ENCODE measurements around the gene KCNIP4.
"Not testable (repeated sequence)": the region's sequence is repeated elsewhere in the genome, so short reads cannot be mapped to it uniquely, and the experiment has no call there.

The KCNIP4 gene

DNA sequence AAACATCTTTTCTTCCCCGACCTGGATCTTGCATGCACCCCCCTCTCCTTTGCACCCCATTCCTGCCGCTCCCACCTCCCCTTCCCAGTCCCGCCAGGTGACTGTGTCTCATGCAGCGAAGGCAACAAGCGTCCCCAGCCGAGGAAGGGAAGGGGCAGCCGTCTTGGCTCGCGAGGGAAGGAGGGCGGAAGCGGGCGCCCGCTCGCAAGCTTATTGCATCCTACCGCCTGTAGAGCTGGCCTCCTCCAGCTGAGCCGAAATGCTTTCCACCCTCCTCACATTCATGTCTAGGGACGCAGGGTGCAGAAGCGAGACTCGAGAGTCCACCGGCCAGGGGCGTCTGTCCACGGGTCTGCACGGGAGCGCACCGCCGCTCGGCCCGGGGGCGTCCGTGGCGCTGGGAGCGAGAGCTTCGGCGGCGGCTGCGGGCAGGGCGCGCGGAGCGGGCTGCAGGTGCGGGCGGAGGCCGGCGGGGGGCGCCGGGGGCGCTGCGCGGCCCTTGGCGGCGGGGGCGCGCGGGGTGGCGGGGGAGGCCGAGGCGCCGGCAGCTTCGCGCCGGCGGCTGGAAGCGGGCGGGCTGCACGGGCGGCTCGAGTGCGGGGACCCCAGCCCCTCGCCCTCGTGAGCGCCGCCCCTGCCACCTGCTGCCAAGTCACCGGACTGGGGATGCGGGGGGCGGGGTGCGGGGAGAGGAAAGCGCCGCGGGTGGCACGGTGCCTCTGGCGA lies at the start of gene KCNIP4:
TSS of gene KCNIP4 (minus strand) at position 426 of the 726 bp plus-strand sequence.
- DNase-seq (ENCODE audit: low spot score): peak; percentile 70

DNA sequence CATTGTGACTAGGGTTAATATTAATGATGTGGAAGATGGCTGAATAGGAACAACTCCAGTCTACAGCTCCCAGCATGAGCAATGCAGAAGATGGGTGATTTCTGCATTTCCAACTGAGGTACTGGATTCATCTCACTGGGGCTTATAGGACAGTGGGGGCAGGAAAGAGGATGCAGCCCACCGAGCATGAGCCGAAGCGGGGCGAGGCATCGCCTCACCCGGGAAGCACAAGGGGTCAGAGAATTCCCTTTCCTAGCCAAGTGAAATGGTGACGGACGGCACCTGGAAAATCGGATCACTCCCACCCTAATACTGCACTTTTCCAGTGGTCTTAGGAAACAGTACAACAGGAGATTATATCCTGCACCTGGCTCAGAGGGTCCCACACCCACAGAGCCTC lies 48.0 kb upstream of the KCNIP4 start:
- not testable (repeated sequence) for DNase-seq (ENCODE audit: low spot score)

DNA sequence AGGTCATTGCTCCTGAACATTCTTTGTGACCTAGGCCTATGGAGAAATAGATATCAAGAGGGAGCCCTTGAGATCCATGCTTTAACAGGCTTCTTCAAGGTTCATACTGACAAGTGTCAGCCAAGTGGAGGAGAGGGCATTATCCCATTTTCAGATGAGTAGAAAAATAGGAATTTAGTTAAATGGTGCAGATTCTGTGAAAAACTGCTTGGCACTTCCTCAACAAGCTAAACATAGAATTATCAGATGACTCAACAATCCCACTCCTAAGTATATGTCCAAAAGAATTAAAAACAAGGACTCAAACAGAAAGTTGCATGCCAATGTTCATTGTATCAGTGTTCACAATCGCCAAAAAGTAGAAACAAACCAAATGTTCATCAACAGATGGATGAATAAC lies 43.8 kb upstream of the KCNIP4 start:
- no peak for DNase-seq (ENCODE audit: low spot score)

DNA sequence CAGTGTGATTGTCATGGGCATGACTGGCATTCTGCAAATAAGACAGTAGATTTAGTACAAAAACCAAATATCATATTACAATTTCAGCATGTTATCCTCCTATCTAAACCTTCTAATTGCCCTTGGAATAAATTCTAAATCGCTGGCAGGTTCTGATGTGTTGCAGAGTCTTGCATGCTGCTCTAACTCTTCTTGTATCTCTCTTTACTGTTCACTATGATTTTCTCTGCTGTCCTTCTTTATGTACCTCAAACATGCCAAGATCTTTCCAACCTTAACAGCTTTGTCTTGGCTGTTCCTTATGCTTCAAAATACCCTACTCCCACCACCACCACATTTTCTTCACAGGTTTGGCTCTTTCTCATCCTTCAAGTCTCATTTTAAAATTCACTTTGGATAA lies 43.0 kb upstream of the KCNIP4 start:
- no peak for DNase-seq (ENCODE audit: low spot score)

DNA sequence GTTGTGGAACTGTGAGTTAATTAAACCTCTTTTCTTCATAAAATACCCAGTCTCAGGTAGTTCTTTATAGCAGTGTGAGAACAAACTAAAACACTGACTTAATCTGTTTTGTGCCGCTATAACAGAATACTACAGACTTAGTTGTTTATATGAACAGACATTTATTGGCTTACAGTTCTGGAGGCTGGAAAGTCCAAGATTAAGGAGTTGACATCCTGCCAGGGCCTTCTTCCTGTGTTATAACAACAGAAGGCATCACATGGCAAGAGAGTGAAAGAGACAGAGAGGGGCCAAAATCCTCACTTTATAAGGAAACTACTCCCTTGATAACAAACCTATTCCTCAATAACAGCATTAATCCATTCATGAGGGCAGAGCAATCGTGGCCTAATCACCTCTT lies 42.5 kb upstream of the KCNIP4 start:
- no peak for DNase-seq (ENCODE audit: low spot score)

DNA sequence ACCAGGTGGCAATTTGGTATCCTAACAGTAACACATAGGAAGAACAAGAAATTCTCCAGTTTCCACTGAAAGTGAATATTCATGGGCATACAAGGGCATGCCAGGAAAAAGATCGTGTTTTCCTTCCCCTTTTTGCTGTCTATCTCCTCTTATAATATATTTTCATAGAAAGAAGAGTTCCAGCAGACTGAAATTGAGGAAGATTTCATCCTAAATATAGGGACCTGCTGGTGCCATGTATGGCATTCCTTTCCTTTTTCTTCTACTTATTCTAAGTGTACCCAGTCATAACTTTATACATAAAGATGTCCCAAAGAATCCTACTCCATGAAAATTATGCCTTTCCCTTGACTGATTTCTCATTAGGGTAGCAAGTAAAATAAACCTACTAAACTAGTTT lies 40.8 kb upstream of the KCNIP4 start:
- DNase-seq (ENCODE audit: low spot score): no peak

DNA sequence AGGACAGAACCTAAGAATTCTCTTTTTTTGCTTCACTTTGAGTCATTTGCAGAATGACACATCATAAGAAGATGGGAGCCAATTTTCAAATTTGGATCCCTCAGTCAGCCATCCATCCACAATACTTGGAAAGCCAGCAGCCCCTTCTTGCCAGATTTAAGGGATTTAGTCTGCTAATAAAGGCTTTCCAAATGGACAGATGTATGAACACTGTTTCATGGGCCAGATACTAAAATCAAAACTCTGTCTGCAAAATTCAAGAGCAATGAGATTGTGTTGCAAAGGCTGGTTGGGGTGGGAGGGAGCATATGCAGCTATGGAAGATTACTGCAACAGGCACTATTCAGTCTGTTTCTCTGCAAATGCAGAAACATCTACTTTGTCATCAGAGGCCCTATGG lies 37.7 kb upstream of the KCNIP4 start:
- DNase-seq (ENCODE audit: low spot score): no peak

DNA sequence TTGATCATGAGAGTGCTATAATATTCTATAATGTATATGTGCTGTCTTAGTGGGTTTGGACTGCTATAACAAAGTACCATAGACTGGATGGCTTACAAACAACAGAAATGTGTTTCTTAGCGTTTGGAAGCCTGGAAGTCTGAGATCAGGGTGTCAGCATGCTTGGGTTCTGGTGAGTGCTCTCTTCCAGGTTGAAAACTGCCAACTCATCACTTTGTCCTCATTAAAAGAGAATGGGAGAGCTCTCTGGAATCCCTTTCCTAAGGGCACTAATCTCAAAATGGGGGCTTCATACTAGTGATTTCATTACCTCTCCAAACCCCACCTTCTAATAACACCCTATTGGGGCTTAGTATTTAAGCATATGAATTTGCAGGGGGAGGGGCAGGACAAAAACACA lies 33.5 kb upstream of the KCNIP4 start:
- no peak for DNase-seq (ENCODE audit: low spot score)

DNA sequence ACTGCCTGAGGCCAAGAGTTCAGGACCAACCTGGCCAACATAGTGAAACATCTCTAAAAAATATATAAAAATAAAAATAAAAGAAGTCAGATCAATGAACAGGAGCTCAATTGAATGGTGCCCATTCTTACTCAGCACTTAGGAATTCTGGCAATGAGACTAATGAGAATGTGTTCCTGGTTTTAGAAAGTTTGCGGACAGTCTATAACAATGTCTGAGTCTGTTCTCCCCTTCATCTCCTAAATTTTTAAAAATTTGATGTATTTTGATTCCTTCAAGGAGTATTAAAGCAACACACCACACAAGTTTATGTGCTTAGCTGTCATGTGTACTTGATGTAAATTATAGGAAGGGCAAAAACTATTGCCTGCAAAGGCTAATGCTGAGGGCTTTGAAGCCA lies 30.6 kb upstream of the KCNIP4 start:
- no peak for DNase-seq (ENCODE audit: low spot score)

DNA sequence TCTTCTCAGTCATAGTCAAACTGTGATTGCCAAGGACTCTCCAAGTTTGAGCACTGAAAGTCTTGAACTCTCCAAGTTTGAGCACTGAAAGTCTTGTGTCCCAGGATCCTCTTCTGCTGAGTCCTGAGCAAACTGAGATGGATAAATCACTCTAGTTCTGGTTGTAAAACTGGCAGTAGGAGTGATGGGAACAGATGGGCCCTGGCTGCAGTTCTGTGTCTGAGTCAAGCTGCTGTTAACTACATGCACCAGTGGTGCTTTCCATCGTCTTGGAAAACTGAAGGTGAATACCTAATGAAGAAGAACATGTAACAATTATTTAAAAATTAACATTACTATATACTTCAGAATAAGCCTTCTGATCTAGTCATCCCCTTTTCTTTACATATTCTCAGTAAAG lies 27.6 kb upstream of the KCNIP4 start:
- DNase-seq (ENCODE audit: low spot score): no peak

DNA sequence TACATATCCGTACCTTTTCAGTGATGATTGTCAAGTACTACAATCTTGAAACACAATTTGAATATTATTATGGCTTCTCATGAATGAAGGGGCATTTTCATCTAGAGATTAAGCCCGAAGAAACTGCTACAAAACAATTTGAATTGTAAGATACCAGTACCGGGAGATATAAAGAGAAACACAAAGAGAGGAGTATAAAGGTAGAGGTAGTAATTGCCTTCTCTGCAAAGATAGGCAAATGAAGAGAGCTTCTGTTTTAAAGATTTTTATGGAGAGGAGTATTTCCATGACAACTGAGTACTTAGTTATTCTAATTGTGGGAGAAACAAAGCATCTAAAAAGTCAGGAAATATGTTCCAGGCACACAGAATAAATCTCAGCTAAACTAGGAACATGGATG lies 25.3 kb upstream of the KCNIP4 start:
- no peak for DNase-seq (ENCODE audit: low spot score)

DNA sequence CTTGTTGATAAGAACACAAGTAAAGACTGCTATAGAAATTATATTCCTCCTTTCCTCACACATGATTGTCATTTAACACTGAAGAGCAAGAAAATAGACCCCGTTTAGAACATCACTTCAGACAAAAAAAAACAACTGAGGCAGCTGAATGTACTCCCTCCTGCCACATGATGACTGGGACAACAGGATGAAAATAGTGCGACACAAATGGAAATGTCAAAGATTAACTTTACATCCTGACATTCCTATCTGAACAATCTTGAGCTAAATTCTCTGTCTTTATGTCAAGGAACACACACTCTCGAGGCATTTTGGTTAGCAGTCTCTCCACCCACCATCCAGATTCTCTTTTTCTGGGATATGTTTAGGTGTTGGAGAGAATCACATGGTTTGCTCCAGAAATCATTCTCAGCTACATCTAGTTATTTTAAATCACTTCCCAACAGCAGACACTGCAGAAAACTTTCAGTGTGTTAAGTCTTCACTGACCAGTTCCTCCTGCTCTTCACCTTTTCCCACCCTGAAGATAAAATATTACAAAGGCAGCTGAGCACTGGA lies 16.3 kb upstream of the KCNIP4 start:
- DNase-seq (ENCODE audit: low spot score): no peak

DNA sequence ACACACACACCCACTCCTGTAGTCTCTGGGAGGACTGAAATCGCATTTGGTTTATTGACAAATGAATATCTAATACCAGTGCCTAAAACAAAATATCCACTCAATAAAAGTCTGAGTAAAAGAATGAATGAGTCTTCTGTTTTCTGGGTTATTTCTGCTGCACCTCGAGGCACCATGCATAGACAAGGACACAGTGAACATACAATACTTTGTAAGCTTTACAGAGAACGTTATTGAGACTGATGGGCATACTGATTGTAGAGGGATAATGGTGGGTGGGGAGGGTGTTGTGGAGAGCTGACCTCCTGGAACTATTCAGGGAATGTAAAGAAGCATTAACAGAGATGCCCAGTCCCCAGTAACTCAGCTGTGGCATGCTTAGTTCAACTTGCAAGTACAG lies 14.1 kb upstream of the KCNIP4 start:
- no peak for DNase-seq (ENCODE audit: low spot score)

DNA sequence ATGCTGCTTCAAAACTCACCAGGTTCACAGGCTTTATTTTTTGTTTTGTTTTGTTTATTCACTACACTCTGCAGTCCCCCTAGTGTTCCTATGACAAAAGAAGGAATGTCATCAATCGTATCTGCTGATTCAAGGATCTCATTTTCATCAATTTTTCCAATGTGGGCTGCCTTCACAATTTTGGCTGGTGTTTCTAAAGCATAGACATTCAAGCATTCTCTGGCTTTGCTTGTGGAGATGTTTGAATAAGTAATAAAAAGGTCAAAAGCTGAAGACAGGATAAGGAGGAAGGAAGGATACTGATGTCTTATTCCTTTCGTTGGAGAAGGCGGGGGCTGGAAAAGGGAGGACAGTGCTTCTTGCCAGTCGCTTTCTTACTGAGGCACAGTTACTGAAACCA lies 12.2 kb upstream of the KCNIP4 start:
- DNase-seq (ENCODE audit: low spot score): no peak

DNA sequence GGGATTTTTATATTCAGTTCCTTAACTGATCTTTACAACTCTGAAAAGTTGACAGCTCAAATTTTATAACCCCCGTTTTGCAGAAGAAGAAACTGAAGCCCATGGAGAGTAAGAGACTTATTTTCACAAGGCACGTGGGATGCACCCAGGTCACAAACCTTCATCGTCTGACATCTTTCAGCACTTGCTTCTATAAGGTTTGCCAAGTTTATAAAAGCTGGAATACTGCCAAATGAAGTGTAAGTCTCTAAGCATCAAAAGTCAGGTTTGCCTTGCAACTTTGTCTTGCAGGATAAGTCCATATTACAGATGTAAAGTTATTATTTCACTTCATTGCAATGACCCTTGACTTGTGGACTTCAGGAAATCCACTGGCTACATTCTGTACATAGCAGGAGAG lies 6.3 kb upstream of the KCNIP4 start:
- DNase-seq (ENCODE audit: low spot score): no peak

DNA sequence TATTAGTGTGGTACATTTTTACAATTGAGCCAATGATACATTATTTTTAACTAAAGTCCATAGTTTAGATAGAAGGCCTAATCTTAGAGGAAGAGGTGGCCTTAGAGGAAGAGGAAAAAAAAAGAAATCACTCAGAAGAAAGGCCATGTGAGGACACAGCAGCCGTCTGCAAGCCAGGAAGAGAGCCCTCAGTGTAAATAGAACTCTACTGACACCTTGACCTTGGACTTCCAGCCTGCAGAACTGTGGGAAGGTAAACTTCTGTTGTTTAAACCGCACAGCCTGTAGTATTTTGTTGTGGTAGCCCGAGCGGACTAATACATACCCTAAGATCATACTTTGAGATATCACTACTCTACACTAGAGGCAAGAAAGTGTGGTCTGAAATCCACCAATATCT lies 5.1 kb upstream of the KCNIP4 start:
- DNase-seq (ENCODE audit: low spot score): no peak

DNA sequence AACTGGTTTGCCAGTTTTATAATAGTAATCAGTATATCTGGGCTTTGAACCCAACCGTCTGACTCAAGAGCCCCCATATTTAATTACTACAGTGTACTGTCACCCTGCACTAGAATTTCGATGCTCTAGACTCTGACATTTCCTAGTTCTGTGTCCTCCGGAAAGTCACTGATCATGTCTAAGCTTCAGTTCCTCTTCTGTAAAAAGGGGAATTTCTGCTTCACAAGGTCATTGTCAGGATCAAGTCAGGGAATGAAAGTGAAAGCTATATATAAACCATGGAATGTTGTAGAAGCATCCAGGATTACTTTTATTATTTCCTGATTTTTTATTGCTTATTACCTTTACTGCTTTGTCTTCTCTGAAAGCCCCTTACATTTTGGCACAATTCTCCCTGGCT lies 4.0 kb upstream of the KCNIP4 start:
- DNase-seq (ENCODE audit: low spot score): no peak

DNA sequence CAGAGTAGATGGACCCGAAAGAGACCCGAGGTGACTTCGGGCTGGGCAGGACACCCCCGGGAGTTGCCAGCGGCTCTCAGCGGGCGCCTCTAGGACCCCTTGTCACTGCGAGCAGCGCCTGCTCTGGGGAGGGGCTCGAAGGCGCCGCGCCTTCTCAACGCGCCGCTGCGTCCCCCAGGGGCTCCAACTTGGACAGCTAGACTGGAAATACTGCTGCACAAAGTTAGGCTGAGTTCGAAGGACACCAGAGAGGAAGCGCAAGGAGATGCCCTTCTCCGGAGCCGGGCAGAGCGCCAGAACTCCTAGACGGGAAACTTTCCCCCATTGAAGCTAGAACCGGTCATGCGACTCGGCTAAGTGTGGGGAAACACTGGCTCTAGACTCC lies 493 bp upstream of the KCNIP4 start:
- DNase-seq (ENCODE audit: low spot score): no peak

DNA sequence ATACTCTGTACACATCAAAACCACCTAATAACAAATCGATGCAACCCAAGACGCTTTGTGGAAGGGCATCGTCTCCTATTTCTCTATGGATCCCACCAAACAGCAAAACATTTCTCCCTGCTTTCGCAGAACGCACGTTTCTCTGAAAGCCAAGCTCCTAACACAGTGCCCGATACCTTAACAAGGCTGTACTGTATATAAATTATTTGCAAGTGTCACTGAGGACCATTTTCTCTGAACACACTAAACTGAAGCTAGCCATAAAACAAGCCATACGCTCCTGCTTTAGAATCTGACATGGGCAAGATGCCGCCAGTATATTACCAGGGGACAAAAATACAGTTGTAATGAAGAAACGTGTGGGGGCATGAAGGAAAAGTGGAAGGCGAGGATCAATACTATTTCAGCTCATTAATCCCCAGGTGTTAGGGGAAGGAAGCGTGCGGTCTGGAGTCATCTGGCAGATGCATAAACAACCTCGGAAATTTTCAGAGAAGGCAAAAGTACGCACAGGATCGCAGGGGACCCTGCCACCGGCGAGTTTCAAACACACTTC lies 703 bp downstream of the KCNIP4 start:
- no peak for DNase-seq (ENCODE audit: low spot score)

DNA sequence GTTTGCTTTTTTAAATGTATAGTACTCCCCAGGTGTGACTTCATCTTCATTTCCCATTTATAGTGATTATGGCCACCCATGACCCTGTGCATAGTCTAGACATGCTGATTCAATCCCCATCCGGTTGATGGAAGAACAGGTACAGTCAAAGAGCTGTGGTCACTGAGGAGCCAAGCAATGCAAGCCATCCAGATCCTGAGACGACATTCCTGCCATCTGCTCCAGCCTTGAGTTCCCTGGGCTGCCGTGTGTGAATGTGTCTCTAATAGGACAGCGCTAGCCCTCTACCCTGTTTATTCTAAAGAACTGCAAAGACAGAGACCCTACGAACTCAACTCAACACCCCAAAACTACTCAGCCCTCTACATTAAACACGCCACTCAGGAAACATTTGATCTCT lies 1.7 kb downstream of the KCNIP4 start:
- DNase-seq (ENCODE audit: low spot score): no peak

DNA sequence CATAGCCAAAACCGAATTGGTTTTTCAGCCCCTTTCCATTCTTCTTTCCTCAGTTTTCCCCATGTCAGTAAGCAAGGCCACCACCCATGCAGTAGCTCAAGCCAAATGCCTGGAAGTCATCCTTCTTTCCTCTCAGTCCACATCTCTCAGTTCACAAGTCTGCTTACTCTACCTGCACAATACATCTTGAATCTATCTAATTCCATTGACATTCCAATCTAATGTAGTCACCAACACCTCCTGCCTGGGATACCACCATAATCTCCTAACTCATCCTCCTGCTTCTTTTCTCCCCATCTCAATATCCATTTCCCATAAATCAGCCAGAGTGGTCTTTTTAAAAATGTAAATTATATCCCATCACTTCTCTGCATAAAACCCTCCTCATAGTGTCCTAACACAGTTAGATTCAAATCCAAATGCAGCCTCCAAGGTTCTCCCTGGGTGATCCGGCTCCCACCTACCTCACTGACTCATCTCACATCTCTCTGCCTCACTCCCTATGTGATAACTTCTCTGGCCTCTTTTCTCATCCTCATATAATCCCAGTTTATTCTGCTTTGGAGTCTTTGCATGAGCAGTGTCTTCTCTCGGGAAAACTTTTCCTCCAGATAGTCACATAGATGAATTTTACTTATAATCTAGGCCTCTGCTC lies 26.9 kb downstream of the KCNIP4 start:
- no peak for DNase-seq (ENCODE audit: low spot score)

DNA sequence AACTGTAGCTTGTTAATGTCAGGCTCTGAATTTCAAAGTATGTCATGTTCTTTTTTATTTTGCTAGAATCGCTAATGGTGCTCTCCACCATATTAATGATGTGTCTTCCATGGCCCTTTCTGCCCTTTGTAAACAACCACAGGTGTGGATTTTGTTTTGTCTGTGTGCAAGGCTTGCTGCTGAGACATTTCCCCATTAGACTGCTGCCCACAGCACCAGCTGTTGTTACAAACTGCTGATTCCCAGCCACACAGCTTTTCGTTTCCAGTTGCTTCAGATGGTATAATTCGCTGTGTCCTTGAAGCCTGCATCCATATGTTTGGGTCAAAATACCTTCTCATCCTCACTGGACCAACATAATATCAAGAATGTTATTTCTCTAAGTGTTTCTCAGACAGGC lies 32.8 kb downstream of the KCNIP4 start:
- DNase-seq (ENCODE audit: low spot score): no peak

DNA sequence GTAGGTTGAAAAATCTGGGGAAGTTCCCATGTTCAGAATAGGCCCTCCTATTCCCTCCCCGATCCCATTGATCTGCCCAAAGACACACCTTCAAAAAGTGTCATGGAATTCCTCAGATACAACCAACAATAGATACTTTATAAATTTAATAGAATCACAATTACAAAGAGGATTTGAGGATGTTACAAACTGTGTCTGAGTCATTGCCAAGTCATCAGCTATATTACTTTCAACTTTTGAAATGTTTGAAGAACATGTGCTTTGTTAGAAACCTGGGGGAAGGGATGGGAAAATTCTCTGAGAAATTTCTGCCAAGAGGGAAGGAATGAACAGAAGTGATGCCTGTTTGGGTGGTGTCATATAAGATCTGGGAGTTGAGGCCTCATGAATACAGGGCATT lies 46.7 kb downstream of the KCNIP4 start:
- no peak for DNase-seq (ENCODE audit: low spot score)

DNA sequence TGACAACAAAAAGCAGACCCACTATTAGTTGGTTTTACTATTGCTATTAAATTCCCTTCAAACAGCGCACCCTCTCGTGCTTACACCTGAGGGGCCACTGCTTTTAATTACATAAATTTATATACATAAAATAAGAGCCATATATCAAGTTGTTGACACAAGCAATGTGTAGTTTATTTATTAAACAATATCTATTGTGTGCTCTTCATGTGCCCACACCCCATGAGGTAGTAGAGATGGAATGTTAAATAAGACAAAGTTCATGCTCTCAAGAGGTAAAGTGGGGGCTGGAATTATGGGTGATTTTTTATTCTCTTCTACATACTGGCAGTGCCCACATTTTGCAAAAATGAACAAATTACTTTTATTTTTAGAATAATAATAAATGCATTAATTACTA lies 47.3 kb downstream of the KCNIP4 start:
- DNase-seq (ENCODE audit: low spot score): no peak

All from left forelimb (tissue), 1 donor.